ENCODE results near the gene APBA2.

DNA sequence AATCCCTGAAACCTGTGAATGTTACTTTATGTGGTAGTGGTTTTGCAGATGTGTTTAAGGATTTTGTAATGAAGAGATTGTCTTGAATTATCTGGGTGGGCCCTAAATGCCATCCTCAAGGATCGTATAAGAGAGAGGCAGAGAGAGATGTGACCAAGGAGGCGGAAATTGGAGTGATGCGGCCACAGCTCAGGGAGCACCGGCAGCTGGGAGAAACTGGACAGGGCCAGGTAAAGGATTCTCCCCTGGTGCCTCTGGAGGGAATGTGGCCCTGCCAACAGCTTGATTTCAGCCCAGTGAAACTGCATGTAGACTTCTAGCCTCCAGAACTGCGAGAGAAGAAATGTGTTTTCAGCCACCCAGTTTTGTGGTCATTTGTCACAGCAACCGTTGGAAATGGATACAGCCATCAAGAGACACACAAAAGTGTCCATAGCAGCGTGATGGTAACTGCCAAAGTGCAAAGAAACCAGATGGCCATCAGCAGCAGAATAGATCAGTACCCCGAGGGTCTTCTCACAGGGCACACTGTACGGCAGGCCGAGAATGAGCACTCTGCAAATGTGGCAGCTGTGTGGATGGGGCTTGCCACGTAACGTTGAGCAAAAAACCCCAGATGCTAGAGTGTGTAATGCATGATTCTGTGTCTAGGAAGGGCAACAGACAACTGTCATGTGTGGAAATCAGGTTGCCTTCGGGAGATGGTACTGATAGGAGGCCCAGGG is 12.2 kb downstream of the APBA2 start:
- TF ChIP-seq, protein P1, sequence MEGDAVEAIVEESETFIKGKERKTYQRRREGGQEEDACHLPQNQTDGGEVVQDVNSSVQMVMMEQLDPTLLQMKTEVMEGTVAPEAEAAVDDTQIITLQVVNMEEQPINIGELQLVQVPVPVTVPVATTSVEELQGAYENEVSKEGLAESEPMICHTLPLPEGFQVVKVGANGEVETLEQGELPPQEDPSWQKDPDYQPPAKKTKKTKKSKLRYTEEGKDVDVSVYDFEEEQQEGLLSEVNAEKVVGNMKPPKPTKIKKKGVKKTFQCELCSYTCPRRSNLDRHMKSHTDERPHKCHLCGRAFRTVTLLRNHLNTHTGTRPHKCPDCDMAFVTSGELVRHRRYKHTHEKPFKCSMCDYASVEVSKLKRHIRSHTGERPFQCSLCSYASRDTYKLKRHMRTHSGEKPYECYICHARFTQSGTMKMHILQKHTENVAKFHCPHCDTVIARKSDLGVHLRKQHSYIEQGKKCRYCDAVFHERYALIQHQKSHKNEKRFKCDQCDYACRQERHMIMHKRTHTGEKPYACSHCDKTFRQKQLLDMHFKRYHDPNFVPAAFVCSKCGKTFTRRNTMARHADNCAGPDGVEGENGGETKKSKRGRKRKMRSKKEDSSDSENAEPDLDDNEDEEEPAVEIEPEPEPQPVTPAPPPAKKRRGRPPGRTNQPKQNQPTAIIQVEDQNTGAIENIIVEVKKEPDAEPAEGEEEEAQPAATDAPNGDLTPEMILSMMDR (IDR thresholded peaks at IDR 0.05; ENCODE audit: low read depth, low read length) = no peak
- no peak for TF ChIP-seq EZH2phosphoT487 (IDR thresholded peaks at IDR 0.05; ENCODE audit: low read depth)
